Spinal cord (tissue), 4 donors: ENCODE results near the gene DDX21. TPM values are rescaled to one million over a fixed set of nuclear protein-coding genes. Genes with fewer than 3 reads are reported as not detected.

Source experiments
- polyA plus RNA-seq, 2 donors: library from polyadenylated mRNA; unstranded; fragments of 120-200 nt; gene quantifications; one replicate each; pipeline ENCODE4 v1.2.1, GENCODE V29; 2013; ENCODE audit not compliant: insufficient read length in 2 of 2
- small RNA-seq: library from RNA; depleted of rRNA; stranded (forward); fragments of <200 nt; gene quantifications from one replicate; pipeline ENCODE3, GENCODE V24; 2014; ENCODE audit warnings: low replicate concordance
- total RNA-seq, 2 donors: library from RNA; depleted of rRNA in 1 of 2; stranded (reverse); fragments of 120-200 nt in 1 of 2; fragments of >200 nt in 1 of 2; gene quantifications; one replicate each; pipeline versions ENCODE4 v1.2.3 to v1.2.4, GENCODE V29; 2013 to 2014

The DDX21 gene
- total and polyA plus RNA-seq, 4 donors, result 26.6 to 40.5 (median 34.3) TPM

Small RNAs within 50 kb of the gene (small RNA-seq; reads per million reads assigned to genes)
- gene RNU6-571P, result not detected

Other genes with a start within 250 kb of the DDX21 start
- gene CCAR1, start 234.9 kb upstream of the DDX21 start, total RNA-seq, result 10 to 100 TPM; 31.2 to 62.9 TPM
- 100 to 1,000 TPM in 1 of 2 donors, 10 to 100 TPM in 1; 89.4 to 110 TPM for gene CCAR1, start 234.9 kb upstream of the DDX21 start, polyA plus RNA-seq
- 10 to 100 TPM; 11.7 to 14.4 TPM for gene STOX1, start 128.6 kb upstream of the DDX21 start, total RNA-seq
- gene STOX1, start 128.6 kb upstream of the DDX21 start, polyA plus RNA-seq, result 10 to 100 TPM; 10.7 to 10.9 TPM
- gene DDX50, start 54.9 kb upstream of the DDX21 start, total RNA-seq, result 10 to 100 TPM; 45.1 to 51.8 TPM
- 10 to 100 TPM; 32.6 to 34.2 TPM for gene DDX50, start 54.9 kb upstream of the DDX21 start, polyA plus RNA-seq
- 10 to 100 TPM; 44.2 to 51.9 TPM for gene KIFBP, start 32.6 kb downstream of the DDX21 start, total RNA-seq
- 10 to 100 TPM; 60.0 to 64.1 TPM for gene KIFBP, start 32.6 kb downstream of the DDX21 start, polyA plus RNA-seq
- gene SRGN, start 131.9 kb downstream of the DDX21 start, total RNA-seq, result 100 to 1,000 TPM in 1 of 2 donors, 10 to 100 TPM in 1; 75.7 to 280 TPM
- gene SRGN, start 131.9 kb downstream of the DDX21 start, polyA plus RNA-seq, result 10 to 100 TPM; 21.5 to 27.5 TPM
- gene VPS26A, start 168.0 kb downstream of the DDX21 start, total RNA-seq, result 10 to 100 TPM; 32.0 to 70.1 TPM
- gene VPS26A, start 168.0 kb downstream of the DDX21 start, polyA plus RNA-seq, result 10 to 100 TPM; 46.9 to 53.1 TPM
- gene SUPV3L1, start 224.1 kb downstream of the DDX21 start, total RNA-seq, result 10 to 100 TPM; 26.5 to 31.0 TPM
- gene SUPV3L1, start 224.1 kb downstream of the DDX21 start, polyA plus RNA-seq, result 10 to 100 TPM; 32.7 to 34.8 TPM